HG02798 (cell line): ENCODE results near the gene PIEZO2.
"Not testable (repeated sequence)": the region's sequence is repeated elsewhere in the genome, so short reads cannot be mapped to it uniquely, and the experiment has no call there.

ENCODE experiments used
- ATAC-seq: cut with Tn5 transposase; IDR thresholded peaks from one replicate; pipeline ENCODE4 v1.9.1; 2021; ENCODE audit warnings: mild to moderate bottlenecking; ENCODE audit not compliant: unreplicated experiment, poor library complexity

Gene PIEZO2

DNA sequence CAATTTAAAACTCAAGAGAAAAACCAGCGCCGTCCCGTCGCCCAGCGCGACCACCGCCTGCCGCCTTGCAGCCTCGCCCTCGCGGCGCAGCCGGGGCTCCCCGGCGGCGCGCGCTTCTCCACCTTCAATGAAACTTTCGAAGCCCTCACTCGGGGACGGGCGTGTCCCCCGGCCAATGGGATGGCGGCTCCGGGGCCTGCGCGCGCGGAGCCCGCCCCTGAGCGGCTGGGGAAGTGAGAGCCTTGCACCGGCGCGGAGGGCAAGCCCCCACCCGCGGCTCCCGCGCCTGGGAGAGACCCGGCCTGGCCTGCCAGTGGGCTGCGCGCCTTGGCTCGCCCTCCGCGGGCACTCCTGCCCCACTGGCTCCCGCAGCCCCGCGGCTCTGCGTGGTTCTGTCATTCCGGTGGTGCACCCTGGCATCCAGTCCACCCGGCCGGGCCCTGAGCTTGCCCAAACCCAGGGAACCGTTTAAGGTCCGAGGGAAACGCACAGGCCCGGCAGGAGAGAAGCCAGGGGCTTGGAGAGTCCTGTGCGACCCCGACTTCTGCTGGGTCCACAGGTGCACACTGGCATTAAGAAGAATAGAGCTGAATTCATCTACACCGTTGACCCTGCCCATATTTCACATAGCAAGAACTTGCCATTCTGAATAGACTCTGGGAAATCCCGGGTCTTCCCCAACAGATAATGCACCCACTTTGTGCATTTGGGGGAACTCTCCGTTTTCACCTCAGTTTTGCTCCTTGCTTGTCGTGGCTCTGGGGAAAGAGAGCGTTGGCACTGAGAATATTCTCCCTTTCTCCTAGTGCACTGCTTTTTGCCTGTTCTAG, at the start of gene PIEZO2:
PIEZO2 (minus strand) TSS at position 129 of the 830 bp plus-strand sequence. CDS start 981 bp downstream, outside the sequence.
- peak; percentile 75 for ATAC-seq

- no peak for ATAC-seq
These were observed 34.3 kb upstream of the PIEZO2 start for GRCh38 chr18:11183637-11184036.

DNA sequence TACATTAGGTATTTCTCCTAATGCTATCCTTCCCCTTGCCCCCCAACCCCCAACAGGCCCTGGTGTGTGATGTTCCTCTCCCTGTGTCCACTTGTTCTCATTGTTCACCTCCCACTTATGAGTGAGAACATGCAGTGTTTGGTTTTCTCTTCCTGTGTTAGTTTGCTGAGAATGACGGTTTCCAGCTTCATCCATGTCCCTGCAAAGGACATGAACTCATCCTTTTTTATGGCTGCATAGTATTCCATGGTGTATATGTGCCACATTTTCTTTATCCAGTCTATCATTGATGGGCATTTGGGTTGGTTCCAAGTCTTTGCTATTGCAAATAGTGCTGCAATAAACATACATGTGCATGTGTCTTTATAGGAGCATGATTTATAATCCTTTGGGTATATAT, 32.3 kb upstream of the PIEZO2 start:
- not testable (repeated sequence) for ATAC-seq

- no peak for ATAC-seq
These were observed 30.7 kb upstream of the PIEZO2 start for GRCh38 chr18:11179959-11180519.

DNA sequence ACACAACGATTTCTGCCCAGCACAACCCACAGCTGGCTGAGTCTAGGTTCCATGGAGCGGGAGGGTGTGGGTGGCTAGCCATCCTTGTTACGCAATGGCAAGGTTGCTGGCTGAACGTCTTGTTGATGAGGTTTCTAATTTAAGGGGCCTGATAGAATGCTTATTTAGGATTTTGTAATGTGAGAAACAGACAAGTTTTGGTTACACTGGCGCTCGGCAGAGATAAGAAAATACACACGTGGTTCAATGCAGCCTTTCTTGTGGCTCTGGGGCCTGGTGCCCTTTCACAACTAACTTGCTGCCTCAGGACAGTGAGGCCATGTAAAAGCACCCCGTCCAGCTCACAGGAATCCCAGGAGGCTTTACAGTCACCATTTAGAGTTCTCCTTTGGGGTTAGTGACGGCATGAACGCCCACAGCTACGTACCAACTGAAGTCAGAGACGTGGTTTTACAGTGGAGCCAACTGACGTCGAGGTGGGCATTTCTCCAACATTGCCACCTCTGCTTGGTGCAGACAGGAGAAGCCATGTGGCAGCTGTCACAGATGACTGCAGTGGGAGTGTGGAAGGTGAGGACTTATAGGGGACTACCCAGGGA, 29.7 kb upstream of the PIEZO2 start:
- no peak for ATAC-seq

GRCh38 chr18:11177382-11177781, 28.0 kb upstream of the PIEZO2 start:
- ATAC-seq: no peak

DNA sequence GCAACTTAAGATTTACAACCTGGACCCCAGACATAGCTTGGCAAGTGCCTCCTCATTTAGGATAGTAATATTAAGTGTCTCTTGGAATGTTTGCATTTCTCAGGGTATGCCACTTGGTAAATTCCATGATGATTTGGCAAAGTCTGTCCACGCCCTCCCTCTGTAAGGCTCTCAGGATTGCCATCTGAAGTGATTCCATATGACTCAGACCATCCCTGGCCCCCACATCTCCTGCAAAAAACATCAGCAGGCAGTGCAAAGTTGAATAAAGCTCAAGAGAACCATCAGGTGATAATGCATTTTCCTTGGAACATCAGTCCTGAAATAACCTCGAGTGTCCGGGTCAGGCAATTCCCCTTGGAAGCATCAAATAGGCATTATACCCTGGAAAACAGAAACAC, 27.1 kb upstream of the PIEZO2 start:
- no peak for ATAC-seq

DNA sequence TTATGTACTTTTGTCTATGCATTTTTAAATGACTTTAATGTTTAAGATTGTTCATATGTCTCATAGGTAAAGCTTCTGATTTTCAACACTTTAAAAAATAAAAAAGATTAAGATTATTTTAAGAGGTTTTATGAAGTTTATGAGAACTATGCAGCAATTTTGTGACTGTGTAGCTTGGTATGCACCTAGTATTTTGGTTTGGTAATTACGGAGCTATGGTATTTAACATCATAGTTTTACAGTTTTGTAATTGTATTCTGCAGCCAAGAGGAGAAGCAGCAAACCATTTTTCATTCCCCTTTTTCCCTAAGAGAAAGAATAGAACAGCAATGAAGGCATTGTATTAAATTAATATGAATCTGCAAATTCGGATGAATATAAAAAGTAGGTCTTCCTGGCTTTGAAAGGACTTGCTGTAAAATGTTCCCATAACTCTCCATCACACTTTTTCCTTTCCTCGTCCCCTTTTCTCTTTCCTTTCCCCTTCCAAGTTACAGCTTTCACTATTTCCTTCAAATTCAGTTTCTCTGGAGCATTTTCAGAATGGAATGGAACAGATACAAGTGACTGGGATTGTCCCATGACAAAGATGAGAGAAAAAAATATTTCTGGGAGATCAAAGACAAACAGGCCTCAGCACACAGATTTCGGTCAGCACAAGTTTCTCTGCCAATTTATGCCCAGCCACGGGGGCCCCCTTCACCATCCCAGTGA, 26.1 kb upstream of the PIEZO2 start:
- ATAC-seq: no peak

DNA sequence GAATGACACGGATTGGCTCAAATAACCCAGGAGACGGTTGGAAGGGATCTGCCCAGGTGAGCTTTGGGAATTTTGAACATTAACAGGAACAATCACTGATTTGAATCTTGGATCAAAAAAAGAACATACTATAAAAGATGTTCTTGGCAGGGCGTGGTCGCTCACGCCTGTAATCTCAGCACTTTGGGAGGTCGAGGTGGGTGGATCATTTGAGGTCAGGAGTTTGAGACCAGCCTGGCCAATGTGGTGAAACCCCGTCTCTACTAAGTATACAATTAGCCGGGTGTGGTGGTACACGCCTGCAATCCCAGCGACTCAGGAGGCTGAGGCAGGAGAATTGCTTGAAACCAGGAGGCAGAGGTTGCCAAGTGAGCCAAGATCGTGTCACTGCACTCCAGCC, 24.8 kb upstream of the PIEZO2 start:
- not testable (repeated sequence) for ATAC-seq

- no peak for ATAC-seq
These were observed 18.4 kb upstream of the PIEZO2 start for GRCh38 chr18:11167778-11168177.

- ATAC-seq: no peak
These were observed 16.6 kb upstream of the PIEZO2 start for GRCh38 chr18:11165952-11166351.

GRCh38 chr18:11165138-11165537, 15.8 kb upstream of the PIEZO2 start:
- ATAC-seq: no peak

GRCh38 chr18:11163665-11164064, 14.3 kb upstream of the PIEZO2 start:
- ATAC-seq: no peak

- ATAC-seq: no peak
These were observed 13.5 kb upstream of the PIEZO2 start for GRCh38 chr18:11162889-11163288.

DNA sequence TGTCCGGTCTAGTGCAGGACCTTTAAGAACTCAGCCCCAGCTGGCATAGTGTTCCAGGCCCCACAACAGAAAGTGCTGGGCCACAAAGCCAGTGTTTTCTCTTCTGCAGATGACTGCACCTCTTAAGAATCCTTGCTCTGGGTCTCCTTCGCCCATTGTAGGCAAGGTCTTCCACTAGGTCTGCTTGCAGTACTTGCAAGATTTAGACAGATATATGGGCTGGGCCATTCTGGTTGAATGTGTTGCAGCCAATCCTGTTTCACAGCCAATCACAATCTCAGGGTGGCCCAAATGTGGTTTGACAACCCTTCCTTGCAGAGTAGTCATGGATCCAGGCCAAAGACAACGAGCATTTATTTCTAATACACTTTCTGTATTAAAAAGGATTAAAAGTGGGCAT, 13.1 kb upstream of the PIEZO2 start:
- no peak for ATAC-seq

GRCh38 chr18:11160313-11160712, 10.9 kb upstream of the PIEZO2 start:
- ATAC-seq: no peak

DNA sequence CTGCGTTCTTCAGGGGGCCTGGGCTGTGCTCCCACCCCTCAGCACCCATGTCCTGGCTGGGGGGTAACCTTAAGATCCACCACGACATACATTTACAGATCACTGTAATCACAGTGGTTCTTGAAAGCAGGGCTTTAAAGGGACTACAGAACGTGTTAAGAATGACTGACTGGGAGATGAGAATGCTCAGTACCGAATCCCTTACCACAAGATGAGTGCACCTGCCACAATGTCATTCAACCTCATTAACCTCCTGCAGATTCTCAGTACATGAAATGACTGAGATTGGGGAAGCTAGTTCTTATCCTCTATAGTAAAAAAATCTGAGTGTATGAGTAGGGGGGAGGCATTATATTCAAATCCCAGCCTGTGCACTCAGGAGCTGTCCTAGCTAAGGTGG, 10.5 kb upstream of the PIEZO2 start:
- ATAC-seq: no peak

DNA sequence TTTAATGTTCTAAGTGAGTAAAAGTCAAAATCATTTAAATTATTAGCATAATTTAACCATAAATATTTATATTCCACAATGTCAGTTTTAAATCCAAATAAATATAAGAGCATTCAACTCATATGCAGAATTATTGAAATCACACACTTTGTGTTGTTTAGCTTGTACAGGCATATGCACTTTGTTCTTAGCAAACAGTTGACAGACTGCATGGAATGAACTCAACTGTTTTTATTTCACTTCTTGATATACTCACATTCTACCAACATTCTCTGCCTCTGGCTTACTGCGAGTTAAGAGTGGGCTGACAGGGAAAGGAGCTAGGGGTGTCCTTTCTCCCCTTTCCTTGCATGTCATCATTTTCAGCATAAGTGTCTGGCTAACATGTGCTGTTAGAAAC, 7.6 kb upstream of the PIEZO2 start:
- no peak for ATAC-seq

DNA sequence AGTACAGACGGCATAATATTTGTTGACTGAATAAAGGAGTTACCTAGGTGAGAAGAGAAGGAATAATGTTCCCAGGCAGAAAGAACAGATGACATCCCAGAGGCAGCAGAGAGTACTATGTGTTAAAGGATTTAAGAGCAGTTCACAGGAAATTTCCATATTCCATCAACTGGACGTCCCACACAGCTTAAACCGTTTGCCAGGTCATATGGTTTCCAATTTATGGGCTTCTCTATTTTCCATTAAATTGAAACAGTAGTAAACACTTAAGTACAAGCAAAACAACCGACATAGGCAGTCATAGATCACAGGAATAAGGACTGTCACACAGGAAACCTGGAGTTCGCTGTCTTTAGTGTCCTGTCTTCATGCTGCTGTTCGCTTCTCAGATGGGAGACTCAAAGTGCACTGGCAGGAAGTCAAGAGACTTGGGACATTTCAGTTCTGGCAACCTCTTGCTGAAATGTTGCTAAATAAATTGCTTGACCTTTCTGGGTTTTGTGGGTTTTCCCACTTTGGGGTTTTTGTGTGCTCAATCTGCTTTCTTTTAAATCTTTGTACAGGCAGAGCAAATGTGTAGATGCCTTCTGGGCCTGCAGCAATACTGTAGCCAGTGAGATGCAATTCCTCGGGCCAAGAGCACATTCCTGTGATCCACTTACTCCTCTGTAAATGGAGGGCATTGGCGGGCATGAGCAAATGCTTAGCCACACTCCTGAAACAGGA, 5.8 kb upstream of the PIEZO2 start:
- ATAC-seq: no peak

- no peak for ATAC-seq
These were observed 5.1 kb upstream of the PIEZO2 start for GRCh38 chr18:11154368-11154989.
